Raji (cell line): ENCODE data around the gene DYSF.

Experiments
- POLR2A ChIP-seq: IDR thresholded peaks from 2 replicates; pipeline ENCODE4 v1.6.1; 2011; ENCODE audit warnings: low read depth, low read length, control low read depth; ENCODE audit not compliant: insufficient read depth

Gene DYSF

DNA sequence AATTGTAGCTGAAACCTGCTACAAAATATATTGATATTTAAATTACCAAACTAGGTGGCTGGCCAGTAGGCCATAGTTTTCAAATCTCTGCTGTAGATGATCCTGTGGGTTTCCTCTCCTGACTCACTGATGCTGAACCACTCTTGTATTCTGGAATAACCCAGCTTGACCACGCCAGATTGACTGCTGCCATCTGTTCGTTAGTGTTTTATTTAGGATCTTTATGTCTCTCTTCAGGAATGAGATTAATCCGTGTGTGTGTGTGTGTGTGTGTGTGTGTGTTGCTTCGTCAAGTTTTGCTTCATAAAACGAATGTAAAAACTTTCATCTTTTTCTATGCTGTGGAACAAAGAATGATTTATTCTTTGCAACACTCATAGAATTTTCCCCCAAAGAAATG lies 187.1 kb downstream of the DYSF start:
- TF ChIP-seq POLR2A, result no peak

DNA sequence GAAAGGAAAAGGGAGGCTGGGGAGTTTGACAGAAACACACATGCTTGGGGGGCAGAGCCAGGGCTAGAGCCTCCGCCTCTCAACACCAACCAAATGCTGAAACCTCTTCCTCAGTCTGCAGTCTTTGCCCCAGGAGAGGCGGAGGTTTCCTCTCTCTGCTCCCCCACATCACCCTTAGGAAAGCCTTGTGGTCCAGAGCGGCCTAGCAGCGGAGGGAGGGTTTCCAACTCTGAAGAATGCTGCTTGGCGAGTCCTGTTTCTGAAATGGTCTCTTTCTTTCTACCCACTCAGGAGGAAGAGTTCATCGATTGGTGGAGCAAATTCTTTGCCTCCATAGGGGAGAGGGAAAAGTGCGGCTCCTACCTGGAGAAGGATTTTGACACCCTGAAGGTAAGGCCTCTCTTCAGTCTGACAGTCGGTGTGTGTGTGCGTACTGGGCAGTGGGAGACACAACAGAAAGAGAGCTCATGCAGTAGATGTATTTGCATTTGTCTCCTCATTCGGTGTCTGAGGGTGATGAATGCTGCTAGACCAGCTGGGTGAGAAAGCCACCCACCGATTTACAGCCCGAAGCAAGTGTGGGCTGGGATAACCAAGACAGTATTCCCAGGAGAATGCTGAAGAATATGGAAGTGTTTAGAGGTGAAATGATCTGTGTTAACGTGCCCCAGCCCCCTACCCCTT lies 190.5 kb downstream of the DYSF start:
- no peak for TF ChIP-seq POLR2A

DNA sequence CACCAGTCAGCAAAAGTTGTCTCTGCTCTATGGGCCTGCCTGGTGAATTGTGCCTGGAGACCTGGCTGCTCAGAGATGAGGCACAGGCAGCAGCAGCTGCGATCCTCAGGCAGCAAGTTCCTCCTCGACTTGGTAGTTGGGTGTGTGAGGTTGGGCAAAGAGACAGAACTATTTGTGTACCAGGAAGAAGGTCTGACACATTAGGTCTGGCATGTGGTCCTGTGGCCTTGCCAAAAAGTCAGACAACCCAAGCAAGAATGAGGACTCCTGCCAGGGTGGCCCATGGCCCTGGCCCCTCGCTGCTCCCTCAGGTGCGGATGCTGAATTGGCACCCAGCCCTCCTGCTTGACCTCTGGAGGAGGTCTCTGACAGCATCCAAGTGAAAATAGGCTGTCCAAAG lies 192.7 kb downstream of the DYSF start:
- TF ChIP-seq POLR2A, result no peak

DNA sequence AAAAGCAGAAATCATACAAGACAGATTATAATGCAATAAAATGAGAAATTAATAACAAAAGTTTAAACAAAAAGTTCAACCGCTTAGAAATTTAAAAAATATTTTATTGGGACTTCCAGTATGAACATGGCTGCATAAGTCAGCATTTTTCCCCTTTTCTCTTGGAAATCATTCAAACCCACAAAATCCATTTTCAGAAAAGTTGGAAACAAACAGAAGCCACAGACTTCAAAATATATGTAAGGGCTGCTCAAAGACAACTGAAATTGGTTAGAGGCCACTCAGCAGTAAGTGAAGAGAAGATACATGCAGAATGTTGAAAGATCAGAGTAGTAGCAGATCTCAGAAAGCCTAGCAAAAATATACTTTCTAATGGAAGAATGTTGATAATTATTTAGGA lies 194.0 kb downstream of the DYSF start:
- TF ChIP-seq POLR2A, result no peak

DNA sequence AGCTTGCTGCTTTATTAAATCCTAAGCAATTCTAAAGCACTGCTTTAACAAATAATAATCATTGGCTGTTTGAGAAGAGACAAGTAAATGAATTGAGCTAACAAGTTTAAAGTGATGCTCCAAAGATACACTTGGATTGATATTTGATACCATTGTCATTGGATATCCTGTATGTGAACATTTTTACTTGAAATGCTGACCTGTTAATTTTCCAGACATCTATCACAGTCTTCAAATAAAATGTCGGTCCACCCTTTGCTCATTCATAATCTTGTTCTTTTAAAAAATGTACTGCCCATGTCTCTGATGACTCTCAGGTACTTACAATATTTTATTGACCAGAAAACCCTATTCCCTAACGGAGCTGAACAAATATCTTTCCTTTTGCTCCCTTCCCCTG lies 202.1 kb downstream of the DYSF start:
- no peak for TF ChIP-seq POLR2A

DNA sequence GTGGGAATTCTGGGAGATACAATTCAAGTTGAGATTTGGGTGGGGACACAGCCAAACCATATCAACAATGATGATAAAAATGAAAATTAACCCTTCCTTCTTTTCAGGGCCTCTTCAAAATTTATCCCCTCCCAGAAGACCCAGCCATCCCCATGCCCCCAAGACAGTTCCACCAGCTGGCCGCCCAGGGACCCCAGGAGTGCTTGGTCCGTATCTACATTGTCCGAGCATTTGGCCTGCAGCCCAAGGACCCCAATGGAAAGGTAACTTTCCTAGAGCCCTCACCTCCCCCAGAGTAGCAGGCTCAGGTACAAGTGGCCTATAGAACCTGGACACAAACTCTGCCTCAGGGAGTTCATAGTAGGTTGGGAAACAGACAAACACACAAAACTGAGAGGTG lies 205.4 kb downstream of the DYSF start:
- no peak for TF ChIP-seq POLR2A

DNA sequence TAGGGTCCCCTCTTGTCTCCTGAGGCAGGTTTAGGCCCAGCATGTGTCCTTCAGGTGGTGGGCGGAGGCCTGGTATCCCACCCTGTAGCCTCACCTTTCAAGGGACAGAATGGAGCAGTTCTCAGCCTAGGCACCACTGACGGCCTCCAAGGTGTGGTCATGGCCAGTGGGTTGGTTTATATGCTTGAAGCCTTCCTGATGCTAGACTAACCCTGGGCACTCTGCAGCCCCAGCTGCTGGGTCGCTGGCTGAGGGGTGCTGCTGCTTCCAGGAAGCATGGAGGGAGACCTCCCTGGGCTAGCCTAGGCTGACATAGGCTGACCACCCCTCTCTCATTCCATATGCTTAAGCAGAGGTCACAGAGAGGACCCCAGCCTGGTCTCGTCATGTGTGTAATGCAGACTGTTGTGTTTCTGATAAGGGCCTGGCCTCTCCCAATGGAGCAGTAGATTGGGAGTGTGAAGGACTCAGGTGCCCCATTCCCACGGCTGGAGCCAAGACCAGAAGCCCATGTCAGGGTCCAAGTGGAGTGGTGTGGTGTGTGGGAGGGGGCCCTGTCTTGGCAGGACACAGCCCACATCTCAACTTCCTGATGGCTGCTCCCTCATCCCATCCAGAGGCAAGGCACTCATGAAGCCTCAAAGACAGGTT lies 206.6 kb downstream of the DYSF start:
- no peak for TF ChIP-seq POLR2A

DNA sequence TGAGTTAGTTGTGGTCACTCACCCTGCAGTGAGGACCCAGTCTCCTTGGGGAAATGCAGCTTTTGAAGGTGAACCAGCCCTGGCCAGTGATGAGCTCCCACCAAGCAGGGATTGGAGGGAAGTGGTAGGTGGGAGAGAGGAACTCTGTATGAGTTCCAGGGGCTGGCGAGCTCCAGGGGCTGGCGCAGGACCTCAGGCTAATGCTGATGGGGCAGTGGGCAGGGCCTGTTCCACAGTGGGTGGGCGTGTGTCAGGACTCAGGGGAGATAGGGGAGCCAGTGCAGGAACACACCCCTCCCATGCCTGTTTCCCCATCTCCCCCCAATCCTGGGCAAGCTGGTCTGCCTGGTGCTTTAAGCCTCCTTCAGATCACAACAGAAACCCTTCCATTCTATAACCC lies 208.4 kb downstream of the DYSF start:
- TF ChIP-seq POLR2A, result no peak

DNA sequence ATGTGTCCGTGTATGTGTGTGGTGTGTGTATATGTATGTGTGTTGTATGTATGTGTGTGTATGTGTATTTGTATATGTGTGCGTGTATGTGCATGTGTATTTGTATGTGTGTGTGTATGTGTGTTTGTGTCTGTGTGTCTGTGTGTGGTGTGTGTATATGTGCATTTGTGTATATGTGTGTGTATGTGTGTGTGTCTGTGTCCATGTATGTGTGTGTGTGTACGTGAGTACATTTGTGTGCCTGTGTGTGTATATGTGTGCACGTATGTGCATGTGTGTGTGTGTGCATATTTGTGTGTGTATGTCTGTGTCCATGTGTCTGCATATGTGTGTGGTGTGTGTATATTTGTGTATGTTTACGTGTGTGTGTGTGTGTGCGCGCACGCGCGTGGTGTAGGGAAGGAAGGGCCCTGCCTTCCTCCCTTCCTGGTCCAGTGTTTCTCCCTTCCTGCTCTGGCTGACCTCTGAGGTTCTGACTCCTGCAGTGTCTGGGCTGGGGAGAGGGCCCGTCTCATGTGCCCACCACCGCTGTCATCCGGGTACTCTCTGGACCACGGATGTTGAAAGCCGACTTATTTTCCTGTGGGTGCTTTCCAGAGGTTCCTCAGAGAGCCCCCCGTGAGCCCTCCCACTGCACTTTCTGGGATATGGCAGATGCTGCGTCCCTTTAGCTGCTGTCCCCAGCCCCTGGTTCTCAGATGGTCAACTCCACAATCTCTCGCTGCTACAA lies 209.5 kb downstream of the DYSF start:
- TF ChIP-seq POLR2A, result no peak

DNA sequence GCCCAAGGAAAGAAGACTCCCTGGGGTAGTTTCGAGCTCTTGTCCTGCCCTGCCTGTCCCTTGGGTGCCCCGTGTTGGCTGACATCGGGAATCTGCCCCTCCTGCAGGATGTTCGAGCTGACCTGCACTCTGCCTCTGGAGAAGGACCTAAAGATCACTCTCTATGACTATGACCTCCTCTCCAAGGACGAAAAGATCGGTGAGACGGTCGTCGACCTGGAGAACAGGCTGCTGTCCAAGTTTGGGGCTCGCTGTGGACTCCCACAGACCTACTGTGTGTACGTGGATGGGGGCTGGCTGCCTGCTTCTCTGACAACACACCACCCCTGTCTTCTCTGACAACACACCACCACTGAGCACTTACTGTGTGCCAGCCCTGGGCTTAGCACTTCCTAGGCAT lies 210.8 kb downstream of the DYSF start:
- no peak for TF ChIP-seq POLR2A

DNA sequence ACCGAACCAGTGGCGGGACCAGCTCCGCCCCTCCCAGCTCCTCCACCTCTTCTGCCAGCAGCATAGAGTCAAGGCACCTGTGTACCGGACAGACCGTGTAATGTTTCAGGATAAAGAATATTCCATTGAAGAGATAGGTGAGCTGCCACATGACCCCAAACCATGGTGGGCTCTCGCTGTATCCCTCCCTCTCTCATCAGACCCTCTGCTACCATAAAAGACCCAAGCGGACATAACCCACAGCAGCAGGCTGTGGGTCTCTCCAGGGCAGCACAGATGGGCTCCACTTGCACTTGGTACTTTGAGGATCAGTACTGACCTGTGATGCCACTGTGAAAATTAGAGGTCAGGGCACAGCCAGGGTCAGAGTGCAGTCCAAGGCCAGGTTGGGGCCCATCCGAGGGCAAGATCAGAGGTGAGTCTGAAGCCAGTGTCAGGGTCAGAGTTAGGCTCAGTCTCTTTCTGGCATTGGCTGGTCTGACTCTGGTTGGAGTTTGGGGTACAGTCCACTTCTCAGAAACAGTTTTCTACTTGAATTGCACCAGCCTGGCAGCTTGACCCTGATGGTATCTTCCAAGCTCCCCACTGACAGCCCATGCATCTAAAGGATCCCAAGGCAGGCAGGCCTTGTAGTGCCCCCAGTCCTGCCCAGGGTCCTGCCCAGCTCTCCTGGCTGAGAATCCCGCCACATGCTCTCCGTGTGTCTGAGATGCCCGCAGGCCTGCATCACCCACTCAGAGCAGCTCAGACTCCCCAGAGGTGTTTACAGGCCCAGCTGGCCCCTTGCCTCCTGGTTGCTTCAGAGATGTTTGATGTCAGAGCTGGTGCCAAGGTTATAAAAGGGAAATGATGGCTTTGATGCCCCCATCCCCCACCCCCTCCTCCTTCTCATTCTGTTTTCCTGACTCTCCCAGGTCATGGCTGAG lies 212.1 kb downstream of the DYSF start:
- TF ChIP-seq POLR2A, result no peak

DNA sequence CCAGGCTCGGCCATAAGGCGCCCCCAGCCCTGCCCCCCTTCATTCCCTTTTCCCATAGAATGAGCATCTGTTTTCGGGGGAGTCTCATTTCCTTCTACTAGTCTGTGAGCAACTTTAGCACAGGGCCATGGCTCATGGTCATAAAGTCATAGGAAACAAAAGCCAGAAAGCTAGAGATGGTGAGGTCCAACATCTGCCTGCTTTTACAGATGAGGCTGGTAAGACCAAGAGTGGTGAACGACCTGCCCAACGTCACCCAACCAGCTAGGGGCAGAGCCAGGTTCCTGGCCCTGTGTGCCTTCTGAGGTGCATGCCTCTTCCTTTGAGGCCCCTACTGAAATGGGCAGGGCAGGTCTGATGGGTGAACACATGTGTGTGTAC lies 212.7 kb downstream of the DYSF start:
- no peak for TF ChIP-seq POLR2A

DNA sequence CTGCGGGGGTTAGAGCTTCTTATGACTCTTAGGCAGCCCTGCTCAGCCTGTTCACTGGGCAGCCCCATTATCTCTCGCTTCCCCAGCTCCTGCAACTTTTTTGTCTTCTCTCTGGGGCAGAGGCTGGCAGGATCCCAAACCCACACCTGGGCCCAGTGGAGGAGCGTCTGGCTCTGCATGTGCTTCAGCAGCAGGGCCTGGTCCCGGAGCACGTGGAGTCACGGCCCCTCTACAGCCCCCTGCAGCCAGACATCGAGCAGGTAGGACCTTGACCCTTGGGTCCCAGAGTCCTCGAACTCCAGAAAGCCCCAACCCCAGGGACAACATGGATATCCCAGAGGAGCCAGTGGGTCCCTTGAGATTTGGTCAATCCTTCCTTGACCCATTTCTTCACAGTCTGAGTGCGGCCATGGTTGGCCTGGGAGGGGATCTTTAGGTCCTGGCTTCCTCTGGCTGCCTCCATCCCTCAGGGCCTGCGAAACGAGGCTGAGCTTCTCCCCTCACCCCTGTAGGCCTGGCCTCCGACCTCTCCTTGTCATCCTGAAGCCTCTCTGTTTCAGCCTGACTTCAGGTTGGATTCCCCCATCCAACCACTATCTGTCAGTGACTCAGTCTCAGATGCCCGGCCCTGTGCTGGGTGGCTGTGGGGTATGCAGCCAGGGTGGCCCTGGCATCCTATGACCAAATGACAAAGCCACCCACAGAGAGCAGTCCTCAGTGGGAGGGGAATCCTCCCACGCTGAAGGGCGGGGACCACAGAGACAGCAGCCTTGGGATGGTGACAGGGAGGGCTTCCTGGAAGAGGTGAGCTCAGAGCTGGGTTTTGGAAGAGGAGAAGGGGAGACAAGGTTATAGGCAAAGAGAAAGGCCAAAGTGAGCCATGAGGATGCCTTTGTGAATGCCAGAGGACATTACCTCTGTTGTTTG lies 214.2 kb downstream of the DYSF start:
- no peak for TF ChIP-seq POLR2A
